ENCODE results near the gene TICAM1.
"Not testable (repeated sequence)": the region's sequence is repeated elsewhere in the genome, so short reads cannot be mapped to it uniquely, and the experiment has no call there.

The TICAM1 gene

DNA sequence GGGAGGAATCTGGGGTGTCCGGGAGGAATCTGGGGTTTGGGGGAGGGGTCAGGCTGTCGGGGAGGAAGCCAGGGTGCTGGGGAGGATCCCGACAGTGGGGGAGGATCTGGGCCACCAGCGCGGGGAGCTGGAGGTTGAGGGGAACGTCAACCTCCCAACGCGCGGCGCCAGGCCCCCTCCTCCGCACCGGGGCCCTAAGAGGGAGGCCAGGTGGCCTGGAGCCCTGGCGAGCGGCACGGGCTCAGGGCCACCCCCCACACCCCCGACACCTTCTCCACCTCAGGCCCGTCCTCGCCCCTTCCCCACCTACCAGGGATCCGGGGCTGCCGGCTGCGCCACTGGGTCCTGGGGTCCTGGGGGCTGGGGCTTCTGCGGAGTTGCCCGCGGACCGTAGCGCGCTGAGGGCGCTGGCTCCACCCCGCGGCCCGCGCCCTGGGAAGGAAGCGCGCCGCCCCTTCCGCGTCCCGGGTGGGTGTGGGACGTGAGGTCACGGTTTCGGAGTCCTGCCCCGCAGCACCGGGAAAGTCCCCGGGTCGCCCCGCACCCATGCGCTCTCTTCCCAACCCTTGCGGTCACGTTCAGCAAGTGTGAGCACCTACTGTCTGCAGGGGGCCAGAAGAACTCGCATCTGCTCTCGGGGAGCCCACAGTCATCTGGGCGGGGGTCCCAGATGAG is at the start of gene TICAM1:
Gene TICAM1 (minus strand): TSS at position 409 of the 675 bp plus-strand sequence. CDS start 13,335 bp downstream, outside the sequence.
- DNase-seq = no peak

DNA sequence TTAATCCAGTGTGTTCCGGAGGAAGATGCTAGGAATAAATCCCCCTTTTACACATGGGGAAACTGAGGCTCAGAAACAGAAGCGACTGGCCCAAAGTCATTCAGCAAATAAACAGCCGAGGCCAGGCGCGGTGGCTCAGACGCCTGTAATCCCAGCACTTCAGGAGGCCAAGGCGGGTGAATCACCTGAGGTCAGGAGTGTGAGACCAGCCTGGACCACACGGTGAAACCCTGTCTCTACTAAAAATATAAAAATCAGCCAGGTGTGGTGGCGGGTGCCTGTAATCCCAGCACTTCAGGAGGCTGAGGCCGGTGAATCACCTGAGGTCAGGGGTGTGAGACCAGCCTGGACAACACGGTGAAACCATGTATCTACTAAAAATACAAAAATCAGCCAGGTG is 47.5 kb upstream of the TICAM1 start:
- DNase-seq = no peak

DNA sequence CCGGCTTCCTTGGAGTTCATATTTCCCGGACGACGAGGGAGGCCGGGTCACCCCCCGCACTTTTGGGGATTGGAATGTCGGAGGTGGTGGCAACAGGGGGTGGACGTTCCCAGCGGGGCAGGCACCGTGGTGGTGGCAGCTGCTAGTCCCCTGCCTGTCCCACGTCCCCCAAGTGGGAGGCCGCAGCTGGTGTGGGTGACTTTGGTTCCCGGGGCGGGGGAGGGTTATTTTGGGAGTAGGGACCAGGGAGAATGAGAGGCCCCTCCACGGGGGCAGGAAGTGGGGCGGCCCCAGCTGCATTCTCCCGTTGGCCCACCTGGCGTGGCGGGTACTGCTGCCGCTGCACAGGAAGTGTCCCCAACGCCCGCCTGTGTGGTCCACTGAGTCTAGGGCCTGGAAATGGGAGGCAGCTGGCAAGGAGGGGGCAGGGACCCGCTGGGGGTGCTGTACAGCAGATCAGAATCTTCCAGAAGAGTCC is 47.0 kb upstream of the TICAM1 start:
- no peak for DNase-seq

DNA sequence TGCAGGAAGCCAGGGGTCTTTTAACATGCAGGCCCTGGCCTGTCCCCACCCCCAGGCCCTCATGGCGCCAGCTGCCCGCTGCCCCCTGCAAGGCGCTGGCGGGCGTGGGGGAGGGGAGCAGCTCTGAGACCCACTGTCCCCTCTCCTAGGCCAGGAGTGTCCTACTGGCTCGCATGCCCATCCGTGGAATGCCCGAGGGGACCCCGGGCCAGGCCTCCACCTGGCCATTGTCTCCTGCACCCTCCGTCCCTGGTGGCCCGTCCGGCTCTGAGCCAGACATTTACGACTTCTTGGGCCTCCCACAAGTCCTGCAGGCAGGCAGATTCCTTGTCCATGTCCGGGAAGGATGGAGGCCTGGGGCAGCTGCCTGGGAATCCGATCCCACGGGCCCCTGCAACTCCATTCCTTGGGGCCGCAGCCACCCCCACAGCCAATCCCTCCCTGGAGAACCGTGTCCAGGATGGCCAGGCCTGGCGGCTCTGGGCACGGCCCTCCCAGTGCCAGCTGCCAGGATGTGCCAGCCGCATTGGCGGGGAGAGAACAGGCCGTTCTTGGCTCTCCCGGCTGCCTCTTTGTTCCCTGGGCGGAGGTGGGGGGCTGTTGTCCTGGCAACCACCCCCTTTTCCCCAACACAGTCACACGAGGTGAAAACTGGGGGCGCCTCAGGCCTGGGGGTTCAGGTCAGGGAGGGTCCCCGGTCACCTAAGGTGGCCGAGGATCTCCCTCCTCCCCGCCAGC is 46.4 kb upstream of the TICAM1 start:
- no peak for DNase-seq

DNA sequence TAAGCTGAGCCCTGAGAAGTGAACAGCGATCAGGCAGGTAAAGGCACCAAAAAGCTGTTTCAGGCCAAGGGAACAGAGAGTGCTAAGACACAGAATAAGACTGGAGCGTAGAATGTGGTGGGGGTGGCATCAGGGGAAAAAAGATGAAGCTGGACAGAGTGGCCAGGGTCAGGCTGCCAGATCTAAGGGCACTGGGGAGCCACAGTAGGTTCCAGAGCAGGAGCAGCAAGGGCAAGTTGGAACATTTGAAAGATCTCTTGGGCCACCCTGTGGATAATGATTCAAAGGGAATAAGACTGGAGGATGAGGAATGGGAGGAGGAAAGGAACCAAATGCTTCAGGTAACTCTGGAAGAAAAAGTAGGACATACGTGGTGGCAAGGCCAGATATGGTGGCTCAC is 42.4 kb upstream of the TICAM1 start:
- no peak for DNase-seq

DNA sequence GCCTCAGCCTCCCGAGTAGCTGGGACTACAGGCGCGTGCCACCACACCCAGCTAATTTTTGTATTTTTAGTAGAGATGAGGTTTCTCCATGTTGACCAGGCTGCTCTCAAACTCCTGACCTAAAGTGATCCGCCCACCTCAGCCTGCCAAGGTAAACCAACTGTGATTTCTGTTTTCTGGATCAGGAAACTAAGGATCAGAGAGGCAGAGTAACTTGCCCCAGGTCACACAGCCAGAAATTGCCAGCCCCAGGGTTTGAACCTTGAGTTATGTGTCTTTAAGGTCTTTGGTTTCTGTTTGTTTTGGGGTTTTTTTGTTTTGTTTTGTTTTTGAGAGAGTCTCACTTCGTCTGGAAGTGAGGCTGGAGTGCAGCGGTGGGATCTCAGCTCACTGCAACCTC is 40.2 kb upstream of the TICAM1 start:
- no peak for DNase-seq

DNA sequence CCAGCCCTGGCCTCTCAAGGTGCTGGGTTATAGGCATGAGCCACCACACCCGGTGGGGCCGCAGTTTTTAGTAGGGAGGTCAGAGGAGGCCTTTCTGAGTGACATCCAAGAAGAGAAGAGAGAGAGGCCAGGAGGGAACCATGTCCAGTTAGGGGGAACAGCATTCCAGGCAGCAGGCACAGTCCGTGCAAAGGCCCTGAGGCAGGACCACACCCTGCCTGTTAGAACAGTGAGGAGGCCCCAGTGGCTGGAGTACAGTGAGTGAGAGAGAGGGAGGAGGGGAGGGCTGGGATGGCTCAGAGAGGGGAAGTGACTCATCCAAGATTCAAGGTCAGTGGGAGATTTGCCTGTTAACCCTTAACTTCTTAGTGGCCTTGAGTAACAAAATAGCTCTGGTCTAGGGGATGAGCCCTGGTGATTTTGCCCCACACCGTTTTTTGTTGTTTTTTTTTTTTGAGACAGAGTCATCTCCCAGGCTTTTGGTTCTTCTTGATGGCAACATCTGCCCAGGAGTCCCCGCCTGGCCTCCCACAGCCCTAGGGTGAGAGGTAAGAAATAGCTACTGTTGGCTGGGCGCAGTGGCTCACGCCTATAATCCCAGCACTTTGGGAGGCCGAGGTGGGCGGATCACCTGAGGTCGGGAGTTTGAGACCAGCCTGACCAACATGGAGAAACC is 38.7 kb upstream of the TICAM1 start:
- no peak for DNase-seq

DNA sequence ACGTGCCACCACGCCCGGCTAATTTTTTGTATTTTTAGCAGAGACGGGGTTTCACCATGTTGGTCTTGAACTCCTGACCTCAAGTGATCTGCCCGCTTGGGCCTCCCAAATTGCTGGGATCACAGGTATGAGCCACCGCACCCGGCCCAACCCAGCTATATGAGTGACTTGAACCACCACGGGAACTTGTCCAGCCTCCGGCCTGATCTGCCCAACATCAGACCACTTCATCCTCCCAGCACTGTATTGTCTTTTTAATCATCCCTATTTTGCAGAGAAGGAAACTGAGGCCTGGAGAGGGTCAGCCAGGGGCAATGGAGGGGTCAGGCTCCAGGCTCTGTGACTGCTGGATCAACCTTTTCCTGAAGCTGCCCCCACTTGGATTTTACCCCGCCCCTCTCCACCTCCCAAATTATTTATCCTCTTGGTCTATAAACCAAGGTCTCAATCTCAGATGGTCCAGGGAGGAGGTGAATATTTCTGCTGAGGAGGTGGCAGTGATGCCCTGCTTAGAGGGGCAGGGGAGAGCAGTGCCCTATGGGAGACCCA is 36.8 kb upstream of the TICAM1 start:
- DNase-seq = no peak

DNA sequence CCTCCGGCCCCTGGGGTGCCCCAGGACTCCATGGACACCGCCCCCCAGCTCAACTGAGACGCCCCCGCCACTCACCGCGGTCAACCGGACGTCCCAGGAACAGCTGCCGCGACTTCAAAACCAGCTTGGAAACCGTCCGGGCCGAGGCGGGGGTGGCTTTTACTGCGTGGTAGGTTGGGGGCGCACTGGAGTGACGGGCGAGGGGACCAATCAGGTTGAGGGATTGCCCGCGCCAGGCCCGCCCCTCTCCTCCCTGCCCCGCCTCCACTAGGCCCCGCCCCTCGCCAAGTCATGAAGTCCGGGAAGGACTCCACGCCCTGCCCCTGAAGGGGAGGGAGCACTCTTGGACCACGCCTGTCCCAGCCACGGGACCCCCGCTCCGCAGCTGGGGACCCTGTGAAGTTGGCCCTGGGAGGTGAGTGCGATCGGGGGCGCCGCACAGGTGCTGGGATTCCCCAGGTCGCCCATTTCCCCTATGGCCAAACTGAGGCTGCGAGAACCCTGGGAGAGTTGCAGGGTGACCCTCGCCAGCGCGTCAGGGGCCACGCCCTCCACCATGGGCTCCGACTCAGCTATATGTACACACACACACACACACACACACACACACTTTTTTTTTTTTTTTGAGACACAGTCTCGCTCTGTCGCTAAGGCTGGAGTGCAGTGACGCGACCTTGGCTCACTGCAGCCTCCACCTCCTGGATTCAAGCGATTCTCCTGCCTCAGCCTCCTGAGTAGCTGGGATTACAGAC is 36.2 kb upstream of the TICAM1 start, which contains the start of gene PLIN3:
Gene PLIN3 (minus strand): TSS at position 134 of the 752 bp plus-strand sequence. CDS start 6,273 bp downstream, outside the sequence.
- DNase-seq = no peak

DNA sequence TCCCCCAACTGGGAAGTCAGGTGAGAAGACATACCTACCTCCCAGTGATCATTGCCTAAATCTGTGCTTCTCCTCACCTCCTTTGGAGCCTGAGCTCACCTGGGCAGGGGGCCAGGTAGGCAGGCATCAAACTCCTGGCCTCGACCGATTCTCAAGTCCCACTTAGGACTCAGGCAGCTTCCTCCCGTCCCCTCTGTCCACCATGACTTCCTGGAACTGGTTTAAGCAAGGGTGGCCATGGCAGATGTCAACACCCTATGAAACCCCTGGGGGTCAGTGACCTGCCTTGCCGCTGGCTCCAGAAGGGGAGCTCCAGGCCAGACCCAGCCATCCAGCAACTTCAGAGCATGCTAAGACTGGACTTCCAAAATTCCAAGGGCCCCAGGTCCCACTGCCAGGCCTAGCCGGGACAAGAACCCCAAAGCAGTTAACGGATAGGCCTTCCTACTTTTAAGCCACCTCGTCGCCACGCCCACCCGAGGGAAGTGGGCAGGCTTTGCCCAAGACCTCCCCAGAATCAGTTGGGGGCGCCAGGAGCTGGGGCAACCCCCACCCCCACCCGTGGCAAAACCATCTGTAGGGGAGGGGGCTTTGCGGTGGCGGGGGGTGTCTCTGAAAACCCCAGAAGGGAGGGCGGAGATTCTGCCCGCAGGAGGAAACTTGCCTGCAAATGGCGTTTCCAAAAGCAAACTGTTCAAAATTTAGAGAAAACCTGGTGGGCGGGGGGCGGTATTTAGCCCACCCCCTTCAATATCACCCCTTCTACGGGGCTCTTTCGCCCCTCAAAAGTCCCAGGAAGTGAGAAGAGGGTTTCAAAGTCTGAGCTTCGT is 35.3 kb upstream of the TICAM1 start:
- no peak for DNase-seq

DNA sequence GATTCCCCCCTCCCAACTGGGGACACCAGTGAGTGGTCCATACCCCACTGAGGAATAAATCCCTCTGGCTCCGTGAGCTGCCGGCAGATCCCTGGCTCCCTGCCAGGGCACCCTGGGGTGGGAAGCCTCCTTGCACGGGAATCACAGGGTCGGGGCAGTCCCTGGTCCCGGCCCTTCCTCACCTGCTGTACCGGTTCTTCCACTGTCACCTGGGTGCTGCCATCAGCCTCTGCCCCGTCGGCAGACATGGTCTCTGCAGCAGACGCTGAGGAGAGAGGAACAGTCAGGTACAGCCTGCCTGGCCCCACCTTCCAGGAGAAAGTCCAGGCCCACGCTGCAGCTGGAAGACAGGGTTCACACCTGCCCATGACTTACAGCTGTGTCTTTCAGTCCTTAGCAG is 29.6 kb upstream of the TICAM1 start:
- DNase-seq = no peak

DNA sequence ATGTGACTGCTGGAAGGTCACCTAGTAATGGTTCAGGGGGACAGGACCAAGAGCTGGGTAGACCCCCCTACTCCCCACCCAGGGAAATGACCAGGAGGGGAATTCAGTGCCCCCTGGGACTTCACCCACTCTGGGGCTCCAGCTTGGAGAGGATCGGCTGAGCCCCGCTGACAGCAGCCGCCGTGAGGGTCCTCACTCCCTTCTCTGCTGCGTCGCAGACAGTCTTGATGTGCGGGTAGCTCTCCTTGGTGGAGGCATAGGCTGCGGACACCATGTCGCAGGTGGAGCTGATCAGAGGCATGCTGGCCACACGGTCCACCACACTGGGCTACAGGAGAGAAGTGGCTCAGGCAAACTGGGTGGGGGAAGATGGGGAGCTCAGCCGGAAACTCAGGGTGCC is 28.2 kb upstream of the TICAM1 start:
- DNase-seq = no peak

DNA sequence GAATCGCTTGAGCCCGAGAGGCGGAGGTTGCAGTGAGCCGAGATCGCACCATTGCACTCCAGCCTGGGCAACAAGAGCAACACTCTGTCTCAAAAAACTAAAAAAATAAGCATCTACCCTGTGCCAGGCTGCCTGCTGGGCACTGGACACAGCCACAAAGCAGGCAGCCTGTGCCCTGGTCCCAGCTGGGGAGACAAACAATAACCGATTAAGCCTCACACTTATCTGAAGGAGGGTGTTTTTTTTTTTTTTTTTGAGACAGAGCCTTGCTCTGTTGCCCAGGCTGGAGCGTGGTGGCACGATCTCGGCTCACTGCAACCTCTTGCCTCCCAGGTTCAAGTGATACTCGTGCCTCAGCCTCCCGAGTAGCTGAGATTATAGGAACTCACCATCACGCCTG is 25.0 kb upstream of the TICAM1 start:
- DNase-seq = not testable (repeated sequence)

DNA sequence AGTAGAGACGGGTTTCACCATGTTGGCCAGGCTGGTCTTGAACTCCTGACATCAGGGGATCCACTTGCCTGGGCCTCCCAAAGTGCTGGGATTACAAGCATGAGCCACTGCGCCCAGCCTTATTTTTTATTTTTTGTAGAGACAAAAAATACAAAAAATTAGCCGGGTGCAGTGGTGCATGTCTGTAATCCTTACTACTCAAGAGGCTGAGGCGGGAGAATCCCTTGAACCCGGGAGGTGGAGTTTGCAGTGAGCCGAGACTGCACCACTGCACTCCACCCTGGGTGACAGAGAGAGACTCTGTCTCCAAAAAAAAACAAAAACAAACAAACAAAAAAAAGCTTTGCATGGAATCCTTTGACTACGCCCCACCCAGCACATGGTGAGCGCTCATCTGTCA is 22.0 kb upstream of the TICAM1 start:
- not testable (repeated sequence) for DNase-seq

DNA sequence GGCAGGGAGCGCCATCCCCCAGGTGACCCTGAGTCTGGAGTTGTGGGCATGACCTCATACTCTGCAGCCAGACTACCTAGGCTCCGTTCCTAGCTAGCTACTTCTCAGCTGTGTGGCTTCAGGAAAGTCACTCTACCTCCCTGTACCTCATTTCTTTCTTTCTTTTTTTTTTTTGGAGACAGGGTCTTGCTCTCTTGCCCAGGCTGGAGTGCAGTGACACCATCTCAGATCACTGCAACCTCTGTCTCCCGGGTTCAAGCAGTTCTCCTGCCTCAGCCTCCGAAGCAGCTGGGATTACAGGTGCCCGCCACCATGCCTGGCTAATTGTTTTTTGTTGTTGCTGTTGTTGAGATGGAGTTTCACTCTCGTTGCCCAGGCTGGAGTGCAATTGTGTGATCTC is 21.0 kb upstream of the TICAM1 start:
- no peak for DNase-seq

DNA sequence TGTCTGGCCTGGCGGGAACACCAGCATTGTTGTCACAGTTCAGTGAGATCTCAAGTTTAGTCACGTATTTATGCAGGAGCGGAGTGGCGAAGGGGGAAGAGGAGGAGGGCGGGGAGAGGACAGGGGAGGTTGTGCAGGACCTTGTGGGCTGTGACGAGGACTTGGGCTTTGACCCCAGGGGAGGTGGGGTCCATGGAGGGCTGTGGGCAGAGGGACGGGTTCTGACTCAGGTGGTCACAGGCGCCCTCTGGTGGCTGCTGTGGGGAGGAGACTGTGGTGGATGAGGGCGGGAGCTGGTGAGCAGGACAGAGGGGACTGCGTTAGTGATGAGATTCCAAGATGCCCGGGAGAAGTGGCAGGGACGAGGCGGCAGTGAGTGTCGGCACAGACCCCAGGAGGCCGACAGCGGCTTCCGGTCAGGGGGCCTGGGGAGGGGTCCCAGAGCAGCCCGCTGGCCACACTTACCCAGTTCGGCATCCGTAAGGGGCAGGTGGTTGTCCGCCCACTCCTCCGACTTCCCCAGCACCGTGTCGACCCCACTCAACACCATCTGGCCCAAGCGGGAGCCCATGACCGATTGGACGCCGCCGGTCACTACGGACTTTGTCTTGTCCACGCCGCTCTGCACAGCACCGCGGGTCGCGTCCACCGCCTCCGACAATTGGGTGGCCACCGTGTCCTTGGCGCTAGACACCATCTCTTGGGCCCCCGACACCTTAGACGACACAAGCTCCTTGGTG is 20.2 kb upstream of the TICAM1 start:
- DNase-seq = no peak

DNA sequence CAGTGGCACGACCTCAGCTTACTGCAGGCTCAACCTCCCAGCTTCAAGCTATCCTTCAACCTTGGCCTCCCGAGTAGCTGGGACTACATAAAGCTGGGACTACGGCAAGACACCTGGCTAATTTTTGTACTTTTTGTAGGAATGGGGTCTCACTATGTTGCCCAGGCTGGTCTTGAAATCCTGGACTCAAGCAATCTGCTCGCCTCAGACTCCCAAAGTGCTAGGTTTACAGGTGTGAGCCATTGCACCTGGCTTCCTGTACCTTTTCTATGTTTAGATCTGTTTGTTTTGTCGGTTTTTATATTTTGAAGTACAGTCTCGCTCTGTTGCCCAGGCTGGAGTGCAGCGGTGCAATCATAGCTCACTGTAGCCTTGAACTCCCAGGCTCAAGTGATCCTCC is 17.5 kb upstream of the TICAM1 start:
- no peak for DNase-seq

DNA sequence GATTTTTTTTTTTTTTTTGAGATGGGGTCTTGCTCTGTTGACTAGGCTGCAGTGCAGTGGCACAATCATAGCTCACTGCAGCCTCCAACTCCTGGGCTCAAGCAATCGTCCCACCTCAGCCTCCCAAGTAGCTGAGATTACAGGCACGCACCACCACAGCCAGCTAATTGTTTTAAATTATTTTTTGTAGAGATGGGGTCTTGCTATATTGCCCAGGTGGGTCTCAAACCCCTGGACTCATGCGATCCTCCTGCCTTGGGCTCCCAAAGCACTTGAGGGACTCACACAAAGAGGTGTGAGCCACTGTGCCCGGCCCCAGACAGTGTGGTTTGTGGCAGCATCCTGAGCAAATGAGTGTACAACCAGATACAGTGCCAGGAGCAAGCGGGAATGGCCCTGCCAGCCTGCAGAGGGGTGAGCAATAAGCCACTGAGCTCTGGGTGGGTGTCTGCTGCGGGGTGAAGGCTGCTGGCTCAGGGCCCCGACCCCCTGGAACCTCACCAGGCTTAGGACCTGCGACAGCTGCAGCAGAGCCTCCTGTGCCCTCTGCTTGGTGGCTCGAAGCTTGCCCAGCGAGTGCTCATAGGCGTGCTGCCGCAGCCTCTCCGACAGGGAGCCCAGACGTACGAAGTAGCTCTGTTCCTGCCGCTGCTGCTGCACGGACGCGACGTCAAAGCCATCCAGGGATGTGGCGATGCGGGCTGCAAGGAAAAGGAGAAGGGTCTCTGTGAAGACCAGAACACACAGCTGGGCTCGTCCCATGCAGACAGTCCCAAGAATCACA is 15.9 kb upstream of the TICAM1 start:
- no peak for DNase-seq

DNA sequence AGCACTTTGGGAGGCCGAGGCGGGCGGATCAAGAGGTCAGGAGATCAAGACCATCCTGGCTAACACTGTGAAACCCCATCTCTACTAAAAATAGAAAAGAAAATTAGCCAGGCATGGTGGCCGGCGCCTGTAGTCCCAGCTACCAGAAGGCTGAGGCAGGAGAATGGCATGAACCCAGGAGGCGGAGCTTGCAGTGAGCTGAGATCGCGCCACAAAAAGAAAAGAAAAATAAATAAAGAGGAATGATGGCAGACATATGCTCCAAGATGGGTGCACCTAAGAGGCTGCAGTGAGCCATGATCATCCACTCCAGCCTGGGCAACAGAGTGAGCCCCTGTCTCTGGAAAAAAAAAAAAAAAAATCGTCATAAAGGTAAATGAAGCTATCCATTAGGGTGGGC is 14.5 kb upstream of the TICAM1 start:
- DNase-seq = not testable (repeated sequence)
